T-helper 1 cell (primary cell): Measurements from ENCODE around the gene GPAT2.
"Not testable (repeated sequence)": the region's sequence is repeated elsewhere in the genome, so short reads cannot be mapped to it uniquely, and the experiment has no call there.

ENCODE experiments used
- DNase-seq, 5 donors: peaks; one replicate each; pipeline ENCODE4 v3.0.0-alpha.2; 2012 to 2020
- total RNA-seq, 4 donors: gene quantifications; one replicate each; lab custom pipeline; 2026; lab: John Stamatoyannopoulos, UW

The GPAT2 gene, protein sequence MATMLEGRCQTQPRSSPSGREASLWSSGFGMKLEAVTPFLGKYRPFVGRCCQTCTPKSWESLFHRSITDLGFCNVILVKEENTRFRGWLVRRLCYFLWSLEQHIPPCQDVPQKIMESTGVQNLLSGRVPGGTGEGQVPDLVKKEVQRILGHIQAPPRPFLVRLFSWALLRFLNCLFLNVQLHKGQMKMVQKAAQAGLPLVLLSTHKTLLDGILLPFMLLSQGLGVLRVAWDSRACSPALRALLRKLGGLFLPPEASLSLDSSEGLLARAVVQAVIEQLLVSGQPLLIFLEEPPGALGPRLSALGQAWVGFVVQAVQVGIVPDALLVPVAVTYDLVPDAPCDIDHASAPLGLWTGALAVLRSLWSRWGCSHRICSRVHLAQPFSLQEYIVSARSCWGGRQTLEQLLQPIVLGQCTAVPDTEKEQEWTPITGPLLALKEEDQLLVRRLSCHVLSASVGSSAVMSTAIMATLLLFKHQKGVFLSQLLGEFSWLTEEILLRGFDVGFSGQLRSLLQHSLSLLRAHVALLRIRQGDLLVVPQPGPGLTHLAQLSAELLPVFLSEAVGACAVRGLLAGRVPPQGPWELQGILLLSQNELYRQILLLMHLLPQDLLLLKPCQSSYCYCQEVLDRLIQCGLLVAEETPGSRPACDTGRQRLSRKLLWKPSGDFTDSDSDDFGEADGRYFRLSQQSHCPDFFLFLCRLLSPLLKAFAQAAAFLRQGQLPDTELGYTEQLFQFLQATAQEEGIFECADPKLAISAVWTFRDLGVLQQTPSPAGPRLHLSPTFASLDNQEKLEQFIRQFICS
- total RNA-seq: 0 to 5.0 (median 2.5) reads per million in 4 donors

- not testable (repeated sequence) for DNase-seq
Measured at GRCh38 chr2:96034792-96035191, at the start of gene GPAT2. Gene GPAT2, minus strand, starts transcription at chr2:96034916. Its CDS starts 2,557 bp downstream, at chr2:96032359.

DNA sequence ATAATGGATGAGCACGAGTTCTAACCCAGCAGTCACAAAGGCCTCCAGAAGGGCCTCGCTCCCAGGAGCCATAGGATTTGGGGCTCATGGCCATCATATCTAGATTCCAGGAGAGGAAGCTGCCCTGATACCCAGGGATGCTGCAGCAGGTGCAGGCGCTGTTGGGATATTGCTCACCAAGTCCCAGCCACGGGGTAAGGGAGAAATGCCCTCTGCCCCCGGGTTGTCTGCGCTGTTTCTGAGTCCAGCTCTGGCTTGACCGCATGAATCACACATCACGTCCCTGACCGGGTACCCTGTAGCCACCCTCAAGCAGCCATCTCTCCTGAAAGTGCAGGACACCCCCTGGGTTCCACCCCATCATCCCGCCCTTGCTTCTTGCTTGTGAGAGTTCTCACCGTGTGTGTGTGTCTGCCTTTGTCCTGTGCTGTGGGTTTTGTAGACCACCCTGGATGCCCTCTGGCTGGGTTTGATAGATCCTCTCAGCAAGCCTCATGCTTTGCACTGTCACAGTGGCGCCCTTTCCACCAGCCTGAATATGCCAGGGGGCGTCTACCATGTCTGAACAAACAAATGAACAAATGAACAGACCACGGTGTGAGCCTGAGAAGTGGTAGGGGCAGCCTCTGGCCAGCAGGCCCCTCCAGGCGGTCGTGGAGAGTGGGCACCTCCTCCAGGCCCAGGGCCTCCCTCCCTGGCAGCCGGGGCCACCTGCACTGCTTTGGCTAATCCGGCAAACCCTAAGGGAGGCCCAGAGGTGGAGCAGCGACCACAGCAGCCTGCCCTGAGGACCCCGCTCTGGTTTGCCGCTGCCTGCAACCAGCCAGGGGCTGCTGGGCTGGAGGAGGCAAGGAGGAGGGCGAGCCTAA, 49.5 kb upstream of the GPAT2 start:
- DNase-seq: no peak

GRCh38 chr2:96083064-96083939, 48.6 kb upstream of the GPAT2 start:
- DNase-seq: no peak

GRCh38 chr2:96082211-96083063, 47.7 kb upstream of the GPAT2 start:
- no peak for DNase-seq

- DNase-seq: no peak
Measured at GRCh38 chr2:96081042-96081441, 46.3 kb upstream of the GPAT2 start.

DNA sequence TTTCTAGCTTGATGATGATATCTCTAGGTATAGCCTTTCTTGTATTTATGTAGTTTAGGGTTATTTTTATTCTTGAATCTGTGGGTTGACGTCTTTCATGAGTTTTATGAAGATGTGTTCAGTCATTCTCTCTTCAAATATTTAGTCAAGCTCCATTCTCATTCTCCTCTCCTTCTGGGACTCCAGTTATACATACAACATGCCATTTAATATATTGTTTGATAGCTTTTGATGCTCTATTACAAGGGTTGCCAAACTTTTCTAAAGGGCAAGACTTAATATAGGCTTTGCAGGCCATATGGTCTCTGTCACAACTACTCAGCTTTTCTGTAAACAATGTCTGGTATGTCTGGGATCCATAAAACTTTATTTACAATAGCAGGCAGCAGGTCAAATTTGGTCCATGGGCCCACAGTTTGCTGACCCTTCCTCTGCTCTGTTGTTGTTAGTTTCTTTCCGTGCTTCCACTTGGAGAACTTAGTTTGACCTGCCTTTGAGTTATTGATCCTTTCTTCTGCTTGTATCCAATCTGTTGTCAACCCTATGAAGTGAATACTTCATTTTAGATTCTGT, 40.6 kb upstream of the GPAT2 start:
- no peak for DNase-seq

- DNase-seq: no peak
Measured at GRCh38 chr2:96074156-96074555, 39.4 kb upstream of the GPAT2 start.

GRCh38 chr2:96073170-96073775, 38.6 kb upstream of the GPAT2 start:
- DNase-seq: no peak

DNA sequence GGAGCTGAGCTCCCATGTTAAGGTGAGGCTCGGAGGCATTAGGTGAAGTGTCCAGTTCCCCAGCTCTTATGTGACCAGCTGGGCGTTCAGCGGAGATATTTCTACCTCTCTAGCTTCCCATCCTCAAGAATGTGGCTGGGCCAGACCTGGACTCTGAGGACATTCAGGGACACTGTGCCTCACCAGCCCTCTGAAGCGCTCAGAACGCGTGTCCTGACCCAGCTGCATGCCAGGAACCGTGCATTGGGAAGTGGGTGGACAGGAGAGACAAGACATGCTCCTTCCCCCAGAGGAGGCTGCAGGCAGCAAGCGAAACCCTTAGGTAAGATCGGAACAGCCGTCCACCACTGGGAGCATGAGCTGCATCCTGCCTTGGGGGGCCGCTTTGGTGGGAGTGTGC, 38.0 kb upstream of the GPAT2 start:
- no peak for DNase-seq

DNA sequence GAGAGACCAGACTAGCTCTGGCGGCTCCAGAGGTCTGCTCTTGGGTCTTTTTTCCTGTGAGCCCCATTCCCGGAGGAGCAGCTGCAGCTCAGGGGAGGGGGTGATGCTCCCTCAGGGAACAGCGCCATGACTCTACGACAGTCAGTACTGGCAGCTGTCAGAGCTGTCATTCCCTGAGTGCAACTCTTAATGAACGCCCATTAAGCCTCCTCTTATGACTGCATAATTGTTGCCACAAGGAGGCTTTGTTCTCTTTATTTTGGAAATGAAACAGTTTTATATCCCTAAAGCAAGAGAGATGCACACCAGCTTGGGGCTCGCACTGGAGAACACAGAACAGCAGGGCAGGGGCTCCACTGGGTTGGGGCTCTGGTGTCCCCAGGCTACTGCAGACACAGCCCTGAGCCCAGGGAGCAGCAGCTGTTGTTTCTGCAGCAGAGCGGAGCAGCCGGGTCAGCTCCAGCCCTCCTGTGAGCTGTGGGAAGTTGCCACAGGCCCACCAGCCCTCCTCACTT, 37.3 kb upstream of the GPAT2 start:
- DNase-seq: not testable (repeated sequence)

- DNase-seq: not testable (repeated sequence)
Measured at GRCh38 chr2:96071087-96071976, 36.6 kb upstream of the GPAT2 start.

DNA sequence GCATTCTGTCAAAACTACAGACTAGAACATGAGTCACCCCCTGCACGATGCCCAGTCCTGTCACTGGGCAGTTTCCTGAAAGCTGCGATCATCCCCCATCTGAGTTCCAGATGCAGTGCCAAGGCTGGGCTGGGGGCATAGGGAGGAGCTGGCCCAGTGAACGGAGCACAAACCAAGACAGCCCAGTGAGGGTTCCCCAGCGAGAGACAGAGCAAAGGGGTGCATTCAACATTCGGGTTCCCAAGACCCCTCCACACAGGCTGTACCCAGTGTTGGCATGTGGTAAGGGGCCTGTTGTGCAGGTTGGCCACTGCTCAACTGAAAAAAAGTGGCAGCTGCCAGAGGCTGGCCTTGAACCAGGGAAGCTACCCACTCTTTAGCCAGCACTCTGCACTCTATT, 35.6 kb upstream of the GPAT2 start:
- DNase-seq: not testable (repeated sequence)

DNA sequence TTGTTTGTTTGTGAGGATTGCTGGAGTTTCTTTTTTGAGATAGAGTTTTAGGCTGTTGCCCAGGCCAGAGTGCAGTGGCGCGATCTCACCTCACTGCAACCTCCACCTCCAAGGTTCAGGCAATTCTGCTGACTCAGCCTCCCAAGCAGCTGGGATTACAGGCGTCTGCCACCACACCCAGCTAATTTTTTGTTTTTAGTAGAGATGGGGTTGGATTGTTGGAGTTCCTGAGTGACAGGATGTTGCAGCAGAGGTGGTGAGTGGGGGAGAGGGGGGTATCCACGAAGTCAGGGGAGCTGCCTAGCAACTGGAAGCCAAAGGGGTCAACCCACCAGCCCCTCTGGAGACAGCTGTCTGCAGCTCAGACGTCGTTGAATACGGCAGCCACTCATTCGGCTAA, 35.2 kb upstream of the GPAT2 start:
- DNase-seq: not testable (repeated sequence)

DNA sequence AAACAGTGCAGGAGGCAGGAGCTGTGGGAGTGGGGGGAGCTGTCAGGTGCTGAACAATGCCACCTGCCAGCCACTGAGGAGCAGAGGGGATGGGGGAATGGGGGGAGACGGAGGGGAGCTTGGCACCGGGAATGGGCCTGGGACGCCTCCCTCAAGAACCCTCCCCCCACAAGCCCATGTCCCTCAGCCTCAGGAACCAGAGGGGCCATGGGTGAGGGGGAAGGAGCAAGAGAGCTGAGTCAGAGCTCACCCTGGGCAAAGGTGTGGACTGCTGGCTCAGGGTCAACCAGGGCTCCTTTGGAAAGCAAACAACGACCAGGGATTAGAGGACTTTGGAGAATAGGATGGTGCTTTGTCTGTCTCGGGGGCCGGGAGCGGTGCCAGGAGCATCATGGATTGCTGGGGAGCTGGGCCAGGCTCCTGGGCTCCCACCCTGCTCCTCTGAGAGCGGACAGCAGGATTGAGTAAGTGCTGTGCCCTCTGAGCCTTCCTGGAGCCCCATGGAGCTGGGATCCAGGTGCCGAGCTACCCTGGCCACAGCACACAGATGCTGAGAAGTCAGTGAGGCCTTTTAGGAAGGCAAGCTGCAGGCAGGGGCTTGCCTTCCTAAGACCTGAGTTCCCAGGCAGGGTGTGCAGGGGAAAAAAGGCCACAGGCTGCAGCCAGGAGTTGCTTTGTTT, 33.3 kb upstream of the GPAT2 start:
- not testable (repeated sequence) for DNase-seq

DNA sequence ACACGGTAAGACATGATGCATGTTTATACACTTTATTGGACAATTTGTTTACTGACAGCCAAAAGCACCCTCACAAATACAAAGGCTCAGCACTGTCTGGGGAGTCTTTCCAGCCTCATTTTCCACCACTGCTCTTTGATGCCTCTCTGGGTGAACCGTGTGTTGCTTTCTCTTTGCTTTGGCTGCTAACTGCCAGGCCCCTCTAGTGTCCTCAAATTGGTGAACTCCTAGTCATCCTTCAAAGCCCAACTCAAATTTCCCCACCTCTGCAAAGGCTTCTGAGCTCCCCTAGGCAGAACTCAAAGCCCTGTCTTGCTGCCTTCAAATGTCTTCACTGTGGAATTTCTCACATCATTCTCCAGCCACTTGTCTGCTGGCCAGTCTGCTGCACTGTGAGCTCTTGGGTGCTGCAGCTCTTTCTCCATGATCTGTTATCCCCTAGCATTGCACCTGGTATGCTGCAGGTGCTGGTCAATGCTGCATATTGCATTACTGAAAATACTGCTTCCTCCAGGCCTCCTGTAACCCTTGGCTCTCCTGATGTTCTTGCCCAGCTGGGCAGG, 32.5 kb upstream of the GPAT2 start:
- DNase-seq: not testable (repeated sequence)

DNA sequence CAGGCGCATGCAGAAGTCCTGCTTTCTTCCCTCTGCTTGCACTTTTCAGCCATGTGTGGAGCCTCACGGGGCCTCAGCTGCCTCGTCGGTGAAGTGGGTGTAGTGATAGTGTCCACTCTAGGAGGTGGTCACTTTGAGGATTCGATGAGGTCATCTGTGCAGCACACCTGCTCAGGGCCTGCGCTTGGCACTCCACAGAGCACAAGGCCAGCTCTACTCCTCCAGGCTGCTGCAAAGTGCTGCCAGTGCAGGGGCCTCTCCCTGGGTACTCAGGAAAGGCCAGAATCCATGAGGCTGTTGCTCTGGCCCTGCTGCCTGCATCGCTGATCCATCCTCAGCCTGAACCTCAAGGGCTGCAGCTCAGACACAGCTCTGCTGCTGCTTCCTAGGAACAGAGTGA, 31.8 kb upstream of the GPAT2 start:
- not testable (repeated sequence) for DNase-seq

DNA sequence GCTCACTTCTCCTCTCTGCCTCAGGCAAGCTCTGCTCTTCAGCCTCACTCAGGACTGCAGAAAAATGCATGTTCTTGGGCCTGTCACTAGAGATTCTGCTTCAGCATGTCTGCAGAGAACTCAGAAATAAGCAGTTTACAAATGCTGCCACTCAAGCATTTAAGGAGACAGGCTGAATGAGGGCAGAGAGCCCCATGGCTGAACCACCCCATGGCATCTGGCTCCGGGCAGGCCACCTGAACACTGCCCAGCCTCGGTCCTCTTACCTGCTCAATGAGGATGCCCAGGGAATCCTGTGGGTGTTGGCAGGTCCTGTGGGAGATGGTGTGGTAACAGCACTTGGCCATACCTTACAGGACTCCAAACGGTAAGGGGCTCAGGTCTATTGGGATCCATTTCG, 31.2 kb upstream of the GPAT2 start:
- DNase-seq: not testable (repeated sequence)
